CD4-positive, alpha-beta T cell treated with Interleukin-4 for 1 hour (primary cell): ENCODE results near the gene PRICKLE4.

ENCODE experiments used
- DNase-seq, 2 donors: peaks; one replicate each; pipeline ENCODE4 v3.0.0-alpha.2; 2020 to 2022

Gene PRICKLE4

GRCh38 chr6:41780551-41781365, at the start of gene PRICKLE4:
TSS of gene PRICKLE4 (plus strand) at chr6:41780782. CDS start at chr6:41783474, 2,692 bp downstream.
- no peak for DNase-seq

GRCh38 chr6:41731561-41732086, 49.0 kb upstream of the PRICKLE4 start:
- DNase-seq: no peak

GRCh38 chr6:41732149-41732548, 48.4 kb upstream of the PRICKLE4 start:
- no peak for DNase-seq

GRCh38 chr6:41732591-41733359, 47.8 kb upstream of the PRICKLE4 start:
- peak; percentile 75 to 81 for DNase-seq

GRCh38 chr6:41733360-41733706, 47.2 kb upstream of the PRICKLE4 start:
- no peak for DNase-seq

GRCh38 chr6:41733707-41734665, 46.6 kb upstream of the PRICKLE4 start:
- DNase-seq: peak; percentile 74 to 78

- DNase-seq: peak; percentile 68 to 79
These were observed 45.7 kb upstream of the PRICKLE4 start for GRCh38 chr6:41734666-41735426.

GRCh38 chr6:41735427-41736185, 45.0 kb upstream of the PRICKLE4 start, which contains the start of gene TFEB:
TSS of gene TFEB (minus strand) at chr6:41735608. CDS start at chr6:41691213, 44,395 bp downstream.
- peak; percentile 92 to 94 for DNase-seq

- DNase-seq: no peak
These were observed 44.3 kb upstream of the PRICKLE4 start for GRCh38 chr6:41736186-41736733.

- DNase-seq: no peak
These were observed 43.6 kb upstream of the PRICKLE4 start for GRCh38 chr6:41736800-41737555.

GRCh38 chr6:41737591-41738130, 42.9 kb upstream of the PRICKLE4 start:
- no peak for DNase-seq

GRCh38 chr6:41739041-41739440, 41.5 kb upstream of the PRICKLE4 start:
- DNase-seq: no peak

- DNase-seq: no peak
These were observed 40.0 kb upstream of the PRICKLE4 start for GRCh38 chr6:41740366-41741162.

- DNase-seq: no peak
These were observed 38.7 kb upstream of the PRICKLE4 start for GRCh38 chr6:41741625-41742490.

GRCh38 chr6:41743406-41744235, 37.0 kb upstream of the PRICKLE4 start:
- DNase-seq: no peak

GRCh38 chr6:41744236-41744787, 36.3 kb upstream of the PRICKLE4 start:
- DNase-seq: no peak
